Parathyroid adenoma (tissue), 2 donors: ENCODE results near the gene PCDHB12.
"Not testable (repeated sequence)": the region's sequence is repeated elsewhere in the genome, so short reads cannot be mapped to it uniquely, and the experiment has no call there.

ENCODE experiments used
- H2AFZ ChIP-seq: fragments of 300-600 bp; sonication (generic); one replicate; pipeline ENCODE4 v1.7.0; 2017; ENCODE audit warnings: antibody characterized with exemption, mild to moderate bottlenecking
- H3K27ac ChIP-seq: fragments of 300-600 bp; sonication (generic); one replicate; pipeline ENCODE4 v1.7.0; 2017
- H3K27me3 ChIP-seq: fragments of 300-600 bp; sonication (generic); one replicate; pipeline ENCODE4 v1.7.0; 2017; ENCODE audit warnings: low read length; ENCODE audit not compliant: control insufficient read depth, insufficient read depth
- H3K36me3 ChIP-seq: fragments of 300-600 bp; sonication (generic); one replicate; pipeline ENCODE4 v1.7.0; 2017; ENCODE audit warnings: low read length; ENCODE audit not compliant: control insufficient read depth, insufficient read depth
- H3K4me1 ChIP-seq: fragments of 300-600 bp; sonication (generic); one replicate; pipeline ENCODE4 v1.7.0; 2017; ENCODE audit warnings: control low read depth
- H3K4me2 ChIP-seq: fragments of 300-600 bp; sonication (generic); one replicate; pipeline ENCODE4 v1.7.0; 2017; ENCODE audit warnings: low read length
- H3K4me3 ChIP-seq: fragments of 300-600 bp; sonication (generic); one replicate; pipeline ENCODE4 v1.7.0; 2017; ENCODE audit warnings: low read depth, low read length
- H3K79me2 ChIP-seq: fragments of 300-600 bp; sonication (generic); one replicate; pipeline ENCODE4 v1.7.0; 2017; ENCODE audit warnings: control low read depth
- H3K9ac ChIP-seq: fragments of 300-600 bp; sonication (generic); one replicate; pipeline ENCODE4 v1.7.0; 2017; ENCODE audit warnings: mild to moderate bottlenecking
- H3K9me3 ChIP-seq: fragments of 300-600 bp; sonication (generic); one replicate; pipeline ENCODE4 v1.7.0; 2017; ENCODE audit warnings: low read length; ENCODE audit not compliant: control insufficient read depth
- CTCF ChIP-seq: fragments of 300-600 bp; sonication (generic); IDR thresholded peaks from one replicate; pipeline ENCODE4 v1.7.0; 2017; ENCODE audit warnings: antibody characterized with exemption, mild to moderate bottlenecking
- donor health status: primary hyperparathyroidism.

The PCDHB12 gene

DNA sequence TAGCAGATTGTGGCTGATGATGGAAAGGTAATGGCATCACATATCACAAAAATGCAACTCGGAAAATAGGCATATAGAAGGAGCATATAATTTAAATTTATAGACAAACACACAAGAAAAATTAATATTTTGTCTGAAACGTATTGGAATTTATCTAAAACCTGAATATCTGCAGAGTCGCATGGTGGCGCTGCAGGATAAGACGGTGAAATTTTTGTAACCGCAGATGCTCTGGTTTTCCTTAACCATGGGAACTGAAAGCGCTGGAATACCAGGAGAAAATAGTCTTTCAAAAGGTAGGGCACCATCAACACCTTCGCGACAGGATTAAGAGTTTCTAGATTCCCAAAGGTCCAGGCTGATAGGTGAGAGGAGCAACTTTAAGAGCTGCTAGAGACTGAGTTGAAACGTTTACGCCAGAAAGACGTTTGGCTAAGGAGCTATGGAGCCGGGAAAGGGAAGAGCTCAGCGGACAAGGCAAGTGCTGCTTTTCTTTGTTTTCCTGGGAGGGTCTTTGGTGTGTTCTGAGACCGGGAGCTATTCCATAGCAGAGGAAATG lies 25.7 kb downstream of the PCDHB12 start:
- Histone ChIP-seq H3K9me3 (peaks cover 8% of the 10 kb centered on the region), H2AFZ (no peak overlapping the region), H3K36me3 (no peaks in the 10 kb centered on the region), H3K27ac (no peak overlapping the region), H3K79me2 (no peaks in the 10 kb centered on the region), H3K4me1 (no peaks in the 10 kb centered on the region), H3K4me2 (no peak overlapping the region), H3K27me3 (no peaks in the 10 kb centered on the region), H3K4me3 (peak overlapping the region; percentile 26), H3K9ac (no peak overlapping the region)
- peak; percentile 31 for TF ChIP-seq CTCF

DNA sequence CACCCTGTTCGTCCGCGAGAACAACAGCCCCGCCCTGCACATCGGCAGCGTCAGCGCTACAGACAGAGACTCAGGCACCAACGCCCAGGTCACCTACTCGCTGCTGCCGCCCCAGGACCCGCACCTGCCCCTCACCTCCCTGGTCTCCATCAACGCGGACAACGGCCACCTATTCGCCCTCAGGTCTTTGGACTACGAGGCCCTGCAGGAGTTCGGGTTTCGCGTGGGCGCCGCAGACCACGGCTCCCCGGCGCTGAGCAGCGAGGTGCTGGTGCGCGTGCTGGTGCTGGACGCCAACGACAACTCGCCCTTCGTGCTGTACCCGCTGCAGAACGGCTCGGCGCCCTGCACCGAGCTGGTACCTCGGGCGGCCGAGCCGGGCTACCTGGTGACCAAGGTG lies 27.4 kb downstream of the PCDHB12 start:
- peaks cover 12% of the 10 kb centered on the region for H3K9me3 ChIP-seq
- H3K4me2 ChIP-seq, H3K4me1 ChIP-seq, H3K79me2 ChIP-seq, H2AFZ ChIP-seq, H3K36me3 ChIP-seq, H3K27ac ChIP-seq, H3K27me3 ChIP-seq, H3K9ac ChIP-seq, H3K4me3 ChIP-seq: not testable (repeated sequence)

- Histone ChIP-seq H3K4me1 (no peaks in the 10 kb centered on the region), H3K9ac (no peak overlapping the region), H3K9me3 (peaks cover 12% of the 10 kb centered on the region), H3K4me3 (no peak overlapping the region), H3K36me3 (no peaks in the 10 kb centered on the region), H2AFZ (no peak overlapping the region), H3K4me2 (no peak overlapping the region), H3K27me3 (no peaks in the 10 kb centered on the region), H3K27ac (no peak overlapping the region), H3K79me2 (no peaks in the 10 kb centered on the region)
- TF ChIP-seq CTCF, result no peak
These were observed 28.2 kb downstream of the PCDHB12 start for GRCh38 chr5:141236516-141237313.

- H3K4me2 ChIP-seq, result no peak overlapping the region
- H3K9ac ChIP-seq, result no peak overlapping the region
- no peaks in the 10 kb centered on the region for H3K27me3 ChIP-seq
- H3K9me3 ChIP-seq, result peaks cover 11% of the 10 kb centered on the region
- no peak for TF ChIP-seq CTCF
- H3K4me3 ChIP-seq, result no peak overlapping the region
- H3K79me2 ChIP-seq, result no peaks in the 10 kb centered on the region
- H3K36me3 ChIP-seq, result no peaks in the 10 kb centered on the region
- no peak overlapping the region for H2AFZ ChIP-seq
- H3K4me1 ChIP-seq, result no peaks in the 10 kb centered on the region
- no peak overlapping the region for H3K27ac ChIP-seq
These were observed 33.0 kb downstream of the PCDHB12 start for GRCh38 chr5:141241496-141241895.

DNA sequence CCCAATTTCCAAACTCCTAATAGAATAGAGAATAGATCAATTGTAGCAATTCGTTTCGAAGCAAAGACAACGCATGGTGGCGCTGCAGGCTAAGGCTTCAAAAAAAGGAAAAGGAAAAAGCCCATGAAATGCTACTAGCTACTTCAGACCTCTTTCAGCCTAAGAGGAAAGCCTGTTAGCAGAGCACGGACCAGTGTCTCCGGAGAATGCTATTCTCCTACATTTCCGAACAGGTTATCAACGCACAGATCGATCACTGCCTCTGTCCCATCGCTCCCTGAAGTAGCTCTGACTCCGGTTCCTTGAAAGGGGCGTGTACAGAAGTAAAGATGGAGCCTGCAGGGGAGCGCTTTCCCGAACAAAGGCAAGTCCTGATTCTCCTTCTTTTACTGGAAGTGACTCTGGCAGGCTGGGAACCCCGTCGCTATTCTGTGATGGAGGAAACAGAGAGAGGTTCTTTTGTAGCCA lies 36.8 kb downstream of the PCDHB12 start, which contains the start of gene PCDHB15:
TSS of gene PCDHB15 (plus strand) at position 146 of the 468 bp plus-strand sequence. CDS start at position 330, 184 bp downstream.
- peak within 1 kb of the TSS; percentile 22 for H3K4me3 ChIP-seq
- H3K36me3 ChIP-seq, result no peaks in the 10 kb centered on the region
- H3K79me2 ChIP-seq, result no peaks in the 10 kb centered on the region
- TF ChIP-seq CTCF, result no peak
- no peaks in the 10 kb centered on the region for H3K27me3 ChIP-seq
- H3K4me2 ChIP-seq, result no peak within 1 kb of the TSS
- no peak within 1 kb of the TSS for H2AFZ ChIP-seq
- H3K9ac ChIP-seq, result no peak within 1 kb of the TSS
- H3K27ac ChIP-seq, result no peak within 1 kb of the TSS
- H3K4me1 ChIP-seq, result no peaks in the 10 kb centered on the region
- H3K9me3 ChIP-seq, result peaks cover 15% of the 10 kb centered on the region

- H3K4me3 ChIP-seq, H3K36me3 ChIP-seq, H3K9ac ChIP-seq, H3K27ac ChIP-seq, H3K4me1 ChIP-seq, H3K4me2 ChIP-seq, H3K27me3 ChIP-seq, H2AFZ ChIP-seq, H3K79me2 ChIP-seq: not testable (repeated sequence)
- peaks cover 13% of the 10 kb centered on the region for H3K9me3 ChIP-seq
These were observed 38.5 kb downstream of the PCDHB12 start for GRCh38 chr5:141246971-141247370.

GRCh38 chr5:141247434-141247833 lies 38.9 kb downstream of the PCDHB12 start:
- H3K27ac ChIP-seq, H3K4me2 ChIP-seq, H2AFZ ChIP-seq, H3K4me3 ChIP-seq, H3K9ac ChIP-seq, H3K79me2 ChIP-seq, H3K36me3 ChIP-seq, H3K27me3 ChIP-seq, H3K4me1 ChIP-seq: not testable (repeated sequence)
- H3K9me3 ChIP-seq, result peaks cover 13% of the 10 kb centered on the region
